Caki2 (cell line): ENCODE measurements around the gene RUNX1. TPM values are rescaled to one million over a fixed set of nuclear protein-coding genes. Genes with fewer than 3 reads are reported as not detected.

Experiments
- DNase-seq: peaks from one replicate; pipeline ENCODE4 v3.0.0-alpha.2; 2015; ENCODE audit warnings: low read depth
- in situ Hi-C: cut with HindIII; loops from 2 replicates; pipeline ENCODE4 v1.10.0; 2016; ENCODE audit warnings: low sequenced_read_pairs, low pct_unique_long_range_greater_than_20kb, mixed read lengths
- total RNA-seq: library from RNA; depleted of rRNA; stranded (reverse); fragments of >200 nt; shearing (Covaris generic); gene quantifications from 2 replicates; pipeline ENCODE4 v1.2.3, GENCODE V29; 2014; ENCODE audit warnings: low replicate concordance

RUNX1 gene
- total RNA-seq, 1 experiment from 2014 or later, result 4.8 TPM

DNA sequence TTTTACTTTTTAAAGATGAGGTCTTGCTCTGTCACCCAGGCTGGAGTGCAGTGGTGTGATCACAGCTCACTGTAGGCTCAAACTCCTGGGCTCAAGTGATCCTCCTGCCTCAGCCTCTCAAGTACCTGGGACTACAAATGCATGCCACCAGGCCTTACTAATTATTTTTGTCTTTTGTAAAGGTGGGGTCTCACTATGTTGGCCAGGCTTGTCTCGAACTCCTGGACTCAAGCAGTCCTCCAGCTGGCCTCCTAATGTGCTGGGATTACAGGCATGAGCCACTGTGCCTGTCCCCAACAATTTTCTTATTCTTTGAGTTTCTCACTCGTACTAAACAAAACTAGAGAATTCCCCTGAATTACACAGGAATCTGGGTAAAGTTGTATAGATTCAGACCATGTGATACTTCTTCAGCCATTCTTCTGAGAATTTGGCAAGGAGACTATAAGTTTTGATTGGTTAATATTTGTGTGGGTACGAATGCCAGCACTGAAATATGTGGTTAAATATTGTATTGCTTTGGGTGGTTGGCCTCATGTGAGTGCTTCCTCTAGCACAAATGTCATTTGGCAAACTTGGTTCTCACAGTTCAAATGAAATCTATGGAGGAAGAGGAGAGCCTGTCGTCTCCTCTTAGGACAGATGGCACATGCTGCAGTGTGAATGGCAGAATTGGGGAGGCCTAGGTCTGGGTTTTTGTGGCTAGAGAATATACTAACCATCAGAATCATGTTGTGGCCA is 104.9 kb downstream of the RUNX1 start:
- no peak for DNase-seq
- in situ Hi-C loops, result no loop called here

GRCh38 chr21:34942911-34943310 is 106.2 kb downstream of the RUNX1 start:
- DNase-seq, result no peak
- in situ Hi-C loops, result no loop called here

- no peak for DNase-seq
- in situ Hi-C loops, result no loop called here
Measured at GRCh38 chr21:34941162-34941561, 107.9 kb downstream of the RUNX1 start.

DNA sequence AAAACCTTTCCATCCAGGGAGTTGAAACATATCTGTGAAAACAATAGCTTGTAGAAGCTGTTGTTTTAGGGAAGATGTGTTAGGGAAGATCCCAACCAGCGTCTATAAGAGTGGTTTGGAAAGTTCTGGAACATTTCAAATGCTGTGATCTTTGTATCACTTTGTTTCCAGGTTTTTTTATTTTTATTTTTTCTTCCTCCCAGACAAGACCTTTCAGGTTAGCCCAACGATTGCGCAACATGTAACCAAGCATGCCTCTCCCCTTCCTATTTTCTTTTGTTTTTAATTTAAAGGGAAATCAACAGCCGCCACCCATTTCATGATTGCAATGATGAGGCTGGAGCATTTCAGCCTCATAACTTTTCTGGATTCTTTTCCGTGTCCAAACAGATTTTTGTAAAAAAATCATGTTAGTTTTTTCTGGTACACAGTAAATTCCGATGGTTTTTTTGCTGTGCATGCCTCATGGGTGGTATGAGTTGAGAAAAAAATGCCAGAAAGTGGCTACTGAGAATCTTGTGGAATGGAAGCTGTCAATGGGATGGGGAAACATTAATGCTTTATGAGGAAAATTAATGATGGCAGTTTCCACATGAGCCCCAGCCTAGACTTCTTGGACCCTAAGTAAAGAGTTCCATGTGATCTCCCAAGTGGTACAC is 109.3 kb downstream of the RUNX1 start:
- DNase-seq, result no peak

DNA sequence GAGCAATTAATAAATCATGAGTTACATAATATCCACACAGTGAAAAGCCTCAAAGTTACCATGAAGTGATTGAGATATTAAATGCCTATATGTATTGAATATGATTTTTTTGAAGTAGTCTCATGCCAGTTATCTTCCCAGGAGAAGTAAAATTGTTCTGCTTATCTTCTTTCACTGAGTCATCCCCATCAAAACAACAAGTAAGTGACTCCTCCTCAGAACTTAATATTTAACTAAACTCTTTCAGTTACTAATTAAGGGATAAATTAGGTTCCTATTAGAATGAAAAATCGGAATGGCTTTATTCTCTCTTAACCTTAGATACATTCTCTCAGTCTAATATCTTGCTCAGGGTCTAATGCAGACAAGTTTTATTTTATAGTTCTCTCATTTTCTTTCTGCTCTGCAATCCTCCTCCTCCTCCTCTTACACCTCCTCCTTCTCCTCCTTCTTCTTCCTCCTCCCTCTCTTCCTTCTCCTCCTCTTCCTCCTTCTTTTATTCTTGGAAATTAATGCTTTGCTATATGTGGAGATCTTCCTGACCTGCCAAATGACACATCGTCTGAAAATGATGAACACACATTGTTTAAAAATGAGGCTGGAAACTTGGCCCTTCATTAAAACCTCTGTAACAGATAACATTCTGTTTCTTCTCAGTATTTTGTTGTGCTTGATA is 110.9 kb downstream of the RUNX1 start:
- DNase-seq, result peak; percentile 45
- in situ Hi-C loops, result no loop called here

More for the DNA sequence above, 109.3 kb downstream of the RUNX1 start:
- in situ Hi-C loops, result no loop called here

DNA sequence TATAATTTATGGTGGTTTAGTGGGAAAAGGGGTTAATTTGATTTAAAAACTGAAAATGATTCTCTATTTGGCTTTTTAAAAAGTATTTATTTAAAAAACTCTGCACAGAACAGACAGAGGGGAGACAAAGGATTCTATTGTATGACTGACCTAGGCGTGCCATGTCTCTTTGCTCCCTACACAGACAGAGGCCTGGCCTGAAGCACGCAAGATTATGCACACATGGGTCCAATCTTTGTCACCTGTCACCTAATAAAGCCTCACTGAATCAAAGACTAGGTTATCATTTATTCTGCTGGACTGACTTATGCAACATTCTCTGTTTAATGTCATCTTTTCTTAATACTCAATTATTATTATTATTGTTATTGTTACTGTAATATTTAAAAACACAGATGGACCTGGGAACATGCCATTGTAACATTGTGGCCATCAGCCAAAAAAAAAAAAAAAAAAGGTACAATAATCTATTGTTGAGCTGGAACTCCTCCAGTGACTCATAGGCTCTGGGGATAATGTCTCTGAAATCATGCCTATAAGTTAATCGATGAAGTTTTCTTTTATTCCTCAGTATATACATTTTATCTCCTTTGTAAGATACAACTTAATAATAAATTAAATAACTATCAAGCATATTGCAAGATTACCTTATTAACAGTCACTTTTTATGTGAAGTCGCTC is 112.1 kb downstream of the RUNX1 start:
- DNase-seq, result no peak
- in situ Hi-C loops, result no loop called here

- DNase-seq, result no peak
- in situ Hi-C loops, result no loop called here
Measured at GRCh38 chr21:34936371-34936789, 112.7 kb downstream of the RUNX1 start.

DNA sequence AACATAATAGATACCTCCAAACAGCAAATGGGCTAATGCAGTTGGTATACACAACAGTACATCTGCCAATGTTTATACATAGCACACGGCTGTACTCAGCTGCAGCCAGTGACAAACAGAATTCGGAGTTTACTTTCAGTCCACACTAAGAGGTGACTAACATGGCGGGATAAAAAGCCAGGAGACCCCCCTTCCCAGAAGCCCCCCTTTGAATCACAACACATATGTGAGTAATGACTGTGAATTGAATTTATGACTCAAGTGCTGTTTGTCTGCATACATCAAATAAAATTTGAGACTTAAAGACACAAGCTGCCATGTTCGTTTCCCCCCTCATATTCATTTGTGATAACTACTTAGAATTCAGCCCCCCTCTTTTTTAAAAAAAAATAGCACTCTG is 113.2 kb downstream of the RUNX1 start:
- in situ Hi-C loops, result no loop called here
- DNase-seq, result no peak

- in situ Hi-C loops, result no loop called here
- DNase-seq, result no peak
Measured at GRCh38 chr21:34935452-34935851, 113.7 kb downstream of the RUNX1 start.

DNA sequence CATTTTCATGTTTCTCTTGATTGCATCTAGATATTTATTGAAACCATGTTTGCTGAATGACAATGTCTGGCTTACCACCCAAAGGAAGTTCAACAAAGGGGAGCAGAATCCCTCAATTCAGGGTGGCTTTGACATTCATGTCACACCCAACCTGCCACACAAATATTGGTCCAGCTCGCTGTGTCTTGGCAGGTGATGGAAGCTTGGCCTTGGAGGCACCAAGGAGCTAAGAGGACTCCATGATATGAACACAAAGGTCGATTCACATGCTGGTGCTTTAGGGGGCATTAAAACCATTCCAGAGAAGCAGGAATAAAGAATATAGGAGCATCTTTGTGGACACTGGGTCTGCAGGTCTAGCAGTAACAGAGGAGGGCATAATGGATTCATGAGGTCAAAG is 114.8 kb downstream of the RUNX1 start:
- no peak for DNase-seq
- in situ Hi-C loops, result no loop called here

- in situ Hi-C loops, result no loop called here
- DNase-seq, result no peak
Measured at GRCh38 chr21:34933609-34934335, 115.3 kb downstream of the RUNX1 start.

- in situ Hi-C loops, result no loop called here
- DNase-seq, result no peak
Measured at GRCh38 chr21:34932233-34932632, 116.9 kb downstream of the RUNX1 start.

- DNase-seq, result peak; percentile 23
- in situ Hi-C loops, result no loop called here
Measured at GRCh38 chr21:34930971-34931370, 118.1 kb downstream of the RUNX1 start.

DNA sequence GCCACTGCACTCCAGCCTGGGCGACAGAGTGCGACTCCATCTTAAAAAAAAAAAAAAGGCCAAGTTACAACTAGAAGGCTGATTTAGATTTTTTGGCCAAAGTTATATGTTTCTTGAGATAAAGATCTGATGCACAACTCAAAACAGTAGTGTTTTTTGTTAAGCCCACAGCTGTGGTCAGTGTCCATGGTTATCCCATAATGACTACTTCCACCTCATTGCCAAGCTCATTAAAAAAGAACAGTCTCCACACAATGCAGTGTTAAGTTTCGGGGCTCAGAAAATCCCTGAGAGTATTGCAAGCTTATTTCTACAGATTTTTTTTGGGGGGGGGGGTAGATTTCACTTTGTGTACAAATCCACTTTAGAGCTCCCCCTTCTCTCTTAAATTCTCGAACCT is 120.5 kb downstream of the RUNX1 start:
- in situ Hi-C loops, result no loop called here
- DNase-seq, result no peak

DNA sequence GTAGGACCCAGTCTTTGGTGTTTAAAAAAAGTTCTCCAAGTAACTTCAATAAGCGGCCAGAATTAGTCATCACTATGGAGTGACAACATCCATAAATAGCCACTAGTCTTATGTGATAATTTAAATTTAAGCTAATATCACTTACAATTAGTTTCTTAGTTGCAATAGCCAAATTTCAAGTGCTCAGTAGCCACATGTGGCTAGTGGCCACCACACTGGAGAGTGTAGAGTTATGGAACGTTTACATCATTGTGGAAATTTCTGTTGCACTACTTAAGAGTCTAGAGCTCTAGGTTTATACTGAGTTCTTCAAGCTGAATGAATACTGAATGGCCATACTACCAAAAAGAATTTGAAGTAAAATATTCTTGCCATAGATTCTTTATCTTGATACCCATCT is 121.1 kb downstream of the RUNX1 start:
- DNase-seq, result no peak
- in situ Hi-C loops, result no loop called here

- in situ Hi-C loops, result no loop called here
Measured at GRCh38 chr21:34926803-34927467, 122.2 kb downstream of the RUNX1 start.

GRCh38 chr21:34925597-34925996 is 123.5 kb downstream of the RUNX1 start:
- no peak for DNase-seq
- in situ Hi-C loops, result no loop called here

More at GRCh38 chr21:34926803-34927467, 122.2 kb downstream of the RUNX1 start:
- DNase-seq, result peak; percentile 51
